Stimulated activated effector memory CD8-positive, alpha-beta T cell treated with anti-CD3 and anti-CD28 coated beads, Interleukin-12 subunit alpha, Interleukin-12 subunit beta, amount 100 ng/mL, for 72 hours (primary cell): Measurements from ENCODE around the gene STK10.

Experiments used
- ATAC-seq: fragments of 150-1000 bp; cut with Tn5 transposase; 2 replicates; pipeline ENCODE4 v1.10.0; 2021
- DNase-seq, 2 donors: peaks; one replicate each; pipeline ENCODE4 v3.0.0; 2021 to 2022; ENCODE audit warnings: low spot score in 2 of 2
- H3K27ac Mint-ChIP-seq: one replicate; pipeline ENCODE4 v1.8.0; 2022; ENCODE audit warnings: mild to moderate bottlenecking, mixed read lengths
- H3K36me3 Mint-ChIP-seq: one replicate; pipeline ENCODE4 v1.8.0; 2022; ENCODE audit warnings: mild to moderate bottlenecking, mixed read lengths
- H3K4me1 Mint-ChIP-seq: one replicate; pipeline ENCODE4 v1.8.0; 2022; ENCODE audit warnings: mixed read lengths
- H3K4me3 Mint-ChIP-seq: one replicate; pipeline ENCODE4 v1.8.0; 2022; ENCODE audit warnings: mild to moderate bottlenecking, mixed read lengths
- H3K9me3 Mint-ChIP-seq: one replicate; pipeline ENCODE4 v1.8.0; 2022; ENCODE audit warnings: mixed read lengths

STK10 gene

DNA sequence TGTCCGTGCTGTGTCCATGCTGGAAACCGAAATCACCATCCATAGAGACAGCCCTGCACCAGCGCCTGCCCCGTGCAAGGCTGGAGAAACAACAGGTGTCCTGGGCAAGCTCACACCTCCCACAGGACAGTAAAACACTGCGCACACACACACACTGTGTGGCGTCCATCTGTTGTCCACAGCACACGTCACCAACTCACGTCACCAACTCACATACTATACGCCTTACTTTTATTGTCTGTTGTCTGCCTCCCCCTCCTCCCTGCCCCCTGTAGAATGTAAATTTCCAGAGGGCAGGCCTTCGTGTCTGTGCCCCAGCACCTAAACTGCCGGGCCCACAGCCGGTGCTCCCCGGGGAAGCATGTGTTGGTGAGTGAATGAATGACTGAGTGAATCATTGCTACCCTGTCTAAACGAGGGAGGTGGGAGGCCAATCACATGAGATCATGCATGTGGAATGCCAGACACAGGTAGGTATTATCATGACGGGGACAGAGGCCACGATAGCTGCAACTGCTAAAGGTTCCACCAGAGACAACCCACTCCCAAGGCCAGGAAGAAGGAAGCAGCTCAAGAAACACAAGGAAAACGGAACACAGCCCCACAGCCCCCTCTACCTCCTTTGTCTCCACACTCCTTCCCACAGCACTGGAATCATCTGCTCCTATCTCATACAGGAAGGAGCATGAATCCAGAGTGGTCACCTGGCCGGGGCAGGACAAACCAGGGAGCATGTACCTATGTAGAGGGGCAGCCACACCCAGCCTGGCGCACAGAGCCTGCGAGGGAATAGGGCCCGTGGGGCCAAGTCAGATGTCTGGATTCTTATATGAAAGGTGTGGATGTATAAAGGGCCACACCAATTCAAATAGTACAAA lies 41.9 kb downstream of the STK10 start:
- DNase-seq (no peak), ATAC-seq (no peak)
- no peak overlapping the region for H3K4me3 Mint-ChIP-seq
- H3K36me3 Mint-ChIP-seq: peaks cover 85% of the 10 kb centered on the region
- H3K9me3 Mint-ChIP-seq: no peaks in the 10 kb centered on the region
- H3K4me1 Mint-ChIP-seq: peaks cover 88% of the 10 kb centered on the region
- peak overlapping the region; percentile 89 for H3K27ac Mint-ChIP-seq

DNA sequence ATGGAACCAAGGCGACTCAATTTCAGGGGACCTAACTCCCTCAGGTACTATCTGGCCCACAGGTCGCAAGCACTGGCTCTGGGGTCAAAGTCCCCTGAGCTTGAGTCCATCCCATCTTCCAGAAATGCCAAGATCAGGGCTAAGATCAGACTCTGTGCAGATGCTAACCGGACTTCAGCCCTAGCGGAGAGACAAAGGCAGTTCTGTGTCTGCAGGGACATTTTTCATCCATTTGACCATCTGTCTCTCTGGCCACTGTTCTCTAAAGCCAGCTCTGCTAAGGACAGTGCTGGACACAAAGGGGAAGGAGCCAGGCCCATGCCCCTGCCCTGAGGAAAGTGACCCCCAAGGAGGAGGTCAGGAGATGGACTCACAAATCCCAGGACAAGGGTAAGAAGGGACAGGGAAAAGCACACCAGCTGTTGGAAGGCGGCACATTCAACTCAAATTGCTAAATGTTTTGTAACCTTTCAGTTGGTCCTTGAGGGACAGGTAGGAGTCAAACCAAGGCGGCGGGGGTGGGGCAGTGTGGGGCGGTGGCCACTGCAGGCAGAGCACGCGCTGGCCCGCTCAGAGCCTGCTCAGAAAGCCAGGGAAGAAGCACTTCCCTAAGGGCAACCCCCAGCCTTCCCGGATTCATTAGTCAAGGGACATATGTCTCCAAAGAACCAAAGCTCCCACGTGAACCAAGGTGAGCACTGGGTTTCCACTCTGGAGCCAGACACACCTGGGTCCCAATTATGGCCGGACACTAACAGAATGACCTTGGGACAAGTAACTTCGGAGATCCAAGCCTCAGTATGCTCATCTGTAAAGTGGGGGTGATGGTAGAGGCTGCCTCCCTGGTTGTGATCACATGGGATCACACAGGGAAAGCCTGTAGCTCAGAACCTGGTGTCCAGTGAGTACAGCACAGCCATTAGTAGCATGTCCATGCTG lies 42.8 kb downstream of the STK10 start:
- H3K4me1 Mint-ChIP-seq: peaks cover 87% of the 10 kb centered on the region
- peak overlapping the region; percentile 90 for H3K27ac Mint-ChIP-seq
- no peaks in the 10 kb centered on the region for H3K9me3 Mint-ChIP-seq
- no peak for ATAC-seq
- H3K4me3 Mint-ChIP-seq: peak overlapping the region; percentile 9
- no peak for DNase-seq
- H3K36me3 Mint-ChIP-seq: peaks cover 81% of the 10 kb centered on the region

DNA sequence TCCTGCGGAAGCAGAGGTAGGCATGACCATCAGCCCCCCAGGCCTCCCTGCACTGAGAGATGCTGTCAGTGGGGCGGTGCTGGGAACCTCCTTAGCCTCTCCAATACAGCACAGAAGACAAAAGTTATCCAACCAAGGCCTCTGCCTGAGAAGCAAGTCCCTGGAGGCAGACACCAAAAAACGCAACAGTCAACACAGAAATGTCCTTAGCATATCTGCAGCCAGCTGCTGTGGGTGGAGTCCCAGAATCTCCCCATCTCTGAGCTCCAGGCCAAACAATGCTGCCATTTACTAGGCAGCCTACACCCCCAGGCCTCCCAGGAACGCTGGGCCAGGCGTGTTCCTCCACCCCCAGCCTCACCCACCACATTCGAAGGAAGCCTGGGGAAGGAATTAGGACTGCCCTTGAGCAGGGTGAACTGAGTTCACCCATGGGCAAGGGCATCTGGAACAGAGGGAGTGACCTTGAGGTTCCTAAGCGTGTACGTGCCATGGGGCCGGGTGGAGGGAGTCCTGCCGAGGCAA lies 43.7 kb downstream of the STK10 start:
- Mint-ChIP-seq H3K36me3 (peaks cover 81% of the 10 kb centered on the region), H3K4me3 (peak overlapping the region; percentile 9), H3K9me3 (no peaks in the 10 kb centered on the region), H3K27ac (peak overlapping the region; percentile 90), H3K4me1 (peaks cover 91% of the 10 kb centered on the region)
- ATAC-seq (no peak), DNase-seq (no peak)

DNA sequence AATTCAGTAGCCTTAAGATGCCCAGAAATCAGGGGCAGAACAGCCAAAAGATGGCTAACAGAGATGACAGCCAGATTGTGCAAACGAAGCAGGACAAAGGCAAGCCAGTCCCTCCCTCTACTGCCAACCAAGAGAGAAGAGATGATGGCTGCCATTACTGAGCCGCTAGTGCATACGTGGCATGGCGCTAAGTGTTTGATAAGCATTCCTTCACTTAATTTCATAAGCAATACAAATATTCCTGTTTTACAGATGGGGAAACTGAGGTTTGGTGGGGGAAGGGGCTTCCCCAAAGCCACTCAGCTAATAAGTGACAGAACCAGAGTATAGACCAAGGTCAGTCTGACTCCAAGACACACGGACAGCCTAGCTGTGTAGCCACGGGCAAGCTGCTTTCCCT lies 44.1 kb downstream of the STK10 start:
- ATAC-seq: no peak
- Mint-ChIP-seq H3K4me3 (peak overlapping the region; percentile 9), H3K9me3 (no peaks in the 10 kb centered on the region), H3K27ac (peak overlapping the region; percentile 90), H3K4me1 (peaks cover 90% of the 10 kb centered on the region), H3K36me3 (peaks cover 81% of the 10 kb centered on the region)
- no peak for DNase-seq

DNA sequence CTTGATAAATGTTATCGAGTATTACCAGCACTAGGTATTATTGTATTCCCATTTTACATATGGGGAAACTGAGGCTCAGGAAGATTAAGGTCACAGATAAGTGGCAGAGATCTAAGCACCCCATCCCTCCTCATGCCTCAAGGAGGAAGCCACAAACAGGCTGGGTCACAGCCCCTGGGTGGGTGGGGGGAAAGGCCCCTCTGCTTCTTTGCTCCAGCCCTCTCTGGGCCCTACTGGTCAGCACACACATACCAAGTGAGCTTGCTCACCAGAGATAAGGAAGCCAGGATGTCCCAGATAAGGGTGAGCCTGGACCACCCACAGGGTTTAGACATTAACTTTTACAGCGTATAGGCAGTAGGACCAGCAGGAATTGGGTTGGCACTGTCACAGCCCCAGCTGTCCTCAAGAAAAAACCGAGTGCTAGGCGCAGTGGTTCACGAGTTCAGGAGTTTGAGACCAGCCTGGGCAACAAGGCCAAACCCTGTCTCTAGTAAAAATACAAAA lies 45.3 kb downstream of the STK10 start:
- ATAC-seq (no peak), DNase-seq (no peak)
- peaks cover 72% of the 10 kb centered on the region for H3K36me3 Mint-ChIP-seq
- no peaks in the 10 kb centered on the region for H3K9me3 Mint-ChIP-seq
- peak overlapping the region; percentile 9 for H3K4me3 Mint-ChIP-seq
- peak overlapping the region; percentile 90 for H3K27ac Mint-ChIP-seq
- H3K4me1 Mint-ChIP-seq: peaks cover 80% of the 10 kb centered on the region

DNA sequence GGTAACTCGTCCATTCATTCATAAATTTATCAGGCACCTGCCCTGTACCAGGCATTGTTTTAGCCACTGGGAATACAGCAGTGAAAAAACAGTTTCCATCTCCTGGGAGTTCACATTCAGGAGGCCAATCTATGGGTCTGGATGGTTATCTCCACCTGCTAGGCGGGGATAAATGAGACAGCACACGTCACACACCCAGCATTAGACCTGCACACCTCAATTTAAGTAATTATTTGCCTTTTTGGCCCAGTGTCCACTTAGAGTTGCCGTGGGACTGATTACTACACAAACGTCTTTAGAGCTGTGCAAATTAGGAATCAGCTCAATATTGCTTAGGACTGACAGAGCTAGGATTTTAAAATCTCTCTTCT lies 46.1 kb downstream of the STK10 start:
- Mint-ChIP-seq H3K9me3 (no peaks in the 10 kb centered on the region), H3K27ac (peak overlapping the region; percentile 90), H3K4me3 (no peak overlapping the region), H3K4me1 (peaks cover 72% of the 10 kb centered on the region), H3K36me3 (peaks cover 72% of the 10 kb centered on the region)
- no peak for DNase-seq
- no peak for ATAC-seq

DNA sequence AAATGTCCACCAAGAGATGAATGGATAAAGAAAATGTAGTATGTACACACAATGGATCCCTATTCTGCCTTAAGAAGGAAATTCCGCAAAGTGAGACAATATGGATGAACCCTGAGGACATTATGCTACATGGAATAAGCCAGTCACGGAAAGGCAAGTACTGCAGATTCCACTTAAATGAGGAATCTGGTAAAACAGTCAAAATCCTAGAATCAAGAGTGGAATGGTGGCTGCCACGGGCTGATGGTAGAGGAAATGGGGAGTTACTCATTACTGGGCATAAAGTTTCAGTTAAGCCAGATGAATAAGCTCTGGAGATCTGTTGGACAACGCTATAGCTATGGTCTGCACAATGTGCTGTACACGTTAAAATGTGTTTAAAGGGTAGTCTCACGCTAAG lies 47.2 kb downstream of the STK10 start:
- peaks cover 65% of the 10 kb centered on the region for H3K4me1 Mint-ChIP-seq

DNA sequence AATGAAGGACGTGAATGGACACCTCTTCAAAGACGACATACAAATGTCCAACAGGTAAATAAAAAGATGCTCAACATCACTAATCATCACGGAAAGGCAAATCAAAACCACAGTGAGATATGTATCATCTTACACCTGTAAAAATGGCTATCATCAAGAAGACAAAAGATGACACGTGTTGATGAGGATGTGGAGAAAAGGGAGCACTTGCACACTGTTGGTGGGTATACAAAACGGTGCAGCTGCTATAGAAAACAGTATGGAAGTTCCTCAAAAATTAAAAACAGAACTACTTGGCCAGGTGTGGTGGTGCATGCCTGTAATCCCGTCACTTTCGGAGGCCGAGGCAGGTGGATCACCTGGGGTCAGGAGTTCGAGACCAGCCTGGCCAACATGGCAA lies 47.9 kb downstream of the STK10 start:
- no peaks in the 10 kb centered on the region for H3K9me3 Mint-ChIP-seq
- H3K27ac Mint-ChIP-seq: no peak overlapping the region
- peaks cover 69% of the 10 kb centered on the region for H3K36me3 Mint-ChIP-seq
- peaks cover 68% of the 10 kb centered on the region for H3K4me1 Mint-ChIP-seq
- DNase-seq: no peak
- no peak for ATAC-seq
- H3K4me3 Mint-ChIP-seq: no peak overlapping the region

More for the DNA sequence above, 47.2 kb downstream of the STK10 start:
- DNase-seq (no peak), ATAC-seq (no peak)
- Mint-ChIP-seq H3K27ac (peak overlapping the region; percentile 90), H3K9me3 (no peaks in the 10 kb centered on the region), H3K36me3 (peaks cover 66% of the 10 kb centered on the region), H3K4me3 (no peak overlapping the region)

DNA sequence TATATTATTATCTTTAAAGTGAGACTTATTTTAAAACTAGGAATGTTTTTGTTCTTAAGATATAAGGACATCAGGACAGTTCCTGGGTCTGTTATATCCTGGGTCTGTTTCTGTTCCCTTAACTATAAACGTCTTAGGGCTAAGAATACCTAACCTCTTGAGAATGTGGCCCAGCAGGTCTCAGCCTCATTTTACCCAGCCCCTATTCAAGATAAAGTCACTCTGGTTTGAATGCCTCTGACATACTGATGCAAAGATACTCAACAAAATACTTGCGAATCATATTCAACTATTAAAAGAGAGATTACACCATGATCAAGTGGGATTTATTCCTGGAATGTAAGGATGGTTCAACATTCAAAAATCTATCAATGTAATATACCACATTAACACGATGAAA lies 51.0 kb downstream of the STK10 start:
- Mint-ChIP-seq H3K4me3 (no peak overlapping the region), H3K36me3 (peaks cover 75% of the 10 kb centered on the region), H3K27ac (no peak overlapping the region), H3K9me3 (no peaks in the 10 kb centered on the region), H3K4me1 (peaks cover 65% of the 10 kb centered on the region)
- ATAC-seq (no peak), DNase-seq (no peak)

DNA sequence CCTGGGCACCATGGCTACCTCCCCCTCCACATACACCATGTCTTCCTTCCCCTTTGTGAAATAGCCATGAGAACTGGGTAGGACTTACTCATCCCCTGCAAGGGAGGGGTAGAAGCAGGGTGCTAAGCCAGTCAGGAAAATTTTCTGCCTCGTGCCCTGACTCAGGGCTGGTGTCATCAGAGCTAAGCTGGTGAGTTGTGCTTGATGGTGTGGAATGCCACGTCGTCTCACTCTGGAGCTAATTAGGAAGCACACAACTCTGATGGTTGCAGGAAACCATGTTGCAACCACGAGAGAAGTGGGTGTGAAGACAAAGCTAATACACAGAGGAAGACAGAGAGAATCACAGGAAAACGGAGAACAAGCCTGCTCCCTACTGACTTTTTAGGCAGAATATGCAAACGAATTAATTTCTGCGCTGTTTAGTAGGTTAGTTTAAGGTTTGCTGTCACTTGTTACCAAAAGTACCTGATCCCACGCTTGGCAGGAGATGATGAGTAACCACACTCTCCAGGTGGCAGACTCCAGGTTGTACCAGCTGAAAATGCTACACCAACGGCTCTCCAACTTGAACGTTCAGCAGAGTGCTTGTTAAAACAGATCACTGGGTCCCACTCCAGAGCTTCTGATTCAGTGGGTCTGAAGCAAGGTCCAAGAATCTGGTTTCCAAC lies 54.5 kb downstream of the STK10 start:
- Mint-ChIP-seq H3K4me3 (peak overlapping the region; percentile 47), H3K9me3 (no peaks in the 10 kb centered on the region), H3K36me3 (peaks cover 81% of the 10 kb centered on the region), H3K4me1 (peaks cover 72% of the 10 kb centered on the region), H3K27ac (peak overlapping the region; percentile 89)
- ATAC-seq (peak; percentile 99), DNase-seq (peak in 1 of 2 donors; percentile 67)

DNA sequence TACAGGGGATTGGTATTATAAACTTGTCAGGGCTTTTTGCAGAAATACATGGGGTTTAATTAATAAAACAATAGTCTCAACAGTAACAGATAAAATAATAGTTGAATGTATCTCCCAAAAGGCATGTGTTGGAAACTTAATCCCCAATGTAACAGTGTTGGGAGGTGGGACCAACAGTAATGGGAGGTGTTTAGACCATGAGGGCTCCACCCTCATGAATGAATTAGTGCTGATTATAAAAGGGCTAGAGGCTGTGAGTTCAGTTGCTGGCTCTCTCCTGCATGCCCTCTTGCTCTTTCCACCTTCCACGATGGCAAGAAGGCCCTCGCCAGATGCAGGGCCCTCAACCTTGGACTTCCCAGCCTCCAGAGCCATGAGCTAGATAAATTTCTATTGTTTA lies 56.3 kb downstream of the STK10 start:
- H3K4me3 Mint-ChIP-seq: no peak overlapping the region
- ATAC-seq (no peak), DNase-seq (no peak)
- H3K4me1 Mint-ChIP-seq: peaks cover 81% of the 10 kb centered on the region
- peaks cover 91% of the 10 kb centered on the region for H3K36me3 Mint-ChIP-seq
- peak overlapping the region; percentile 83 for H3K27ac Mint-ChIP-seq
- no peaks in the 10 kb centered on the region for H3K9me3 Mint-ChIP-seq

DNA sequence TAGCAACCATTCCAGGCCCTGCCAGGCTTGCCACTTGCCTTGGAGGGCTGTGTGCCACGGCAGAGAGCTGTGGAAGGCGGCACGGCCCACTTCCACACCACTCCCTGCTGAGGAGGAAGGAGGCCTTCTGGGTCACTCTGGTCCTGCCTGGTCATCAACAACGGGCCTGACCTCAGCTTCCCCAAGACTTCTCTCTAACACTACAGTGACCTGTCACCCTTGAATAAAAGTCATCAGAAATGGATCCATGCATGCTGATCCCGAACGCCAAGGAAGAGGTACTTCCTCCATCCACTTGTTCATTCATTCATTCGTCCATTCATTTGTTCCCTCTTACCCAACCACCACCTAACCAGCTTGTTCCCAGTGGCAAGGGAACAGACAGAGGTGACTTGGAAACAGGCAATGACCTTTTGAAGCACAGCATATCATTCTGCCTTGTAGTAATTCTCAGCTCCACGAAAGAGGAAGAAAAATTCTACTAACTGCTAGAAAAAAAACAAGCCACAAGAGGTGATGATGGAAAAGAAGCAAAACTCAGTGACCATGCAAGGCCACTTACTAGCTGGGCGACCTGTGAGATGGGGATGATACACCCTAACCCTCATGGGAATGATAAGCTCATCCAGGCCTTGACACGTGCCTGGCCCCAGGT lies 58.6 kb downstream of the STK10 start:
- ATAC-seq (no peak), DNase-seq (no peak)
- peaks cover 94% of the 10 kb centered on the region for H3K36me3 Mint-ChIP-seq
- H3K9me3 Mint-ChIP-seq: no peaks in the 10 kb centered on the region
- H3K27ac Mint-ChIP-seq: peak overlapping the region; percentile 83
- H3K4me3 Mint-ChIP-seq: no peak overlapping the region
- peaks cover 71% of the 10 kb centered on the region for H3K4me1 Mint-ChIP-seq

DNA sequence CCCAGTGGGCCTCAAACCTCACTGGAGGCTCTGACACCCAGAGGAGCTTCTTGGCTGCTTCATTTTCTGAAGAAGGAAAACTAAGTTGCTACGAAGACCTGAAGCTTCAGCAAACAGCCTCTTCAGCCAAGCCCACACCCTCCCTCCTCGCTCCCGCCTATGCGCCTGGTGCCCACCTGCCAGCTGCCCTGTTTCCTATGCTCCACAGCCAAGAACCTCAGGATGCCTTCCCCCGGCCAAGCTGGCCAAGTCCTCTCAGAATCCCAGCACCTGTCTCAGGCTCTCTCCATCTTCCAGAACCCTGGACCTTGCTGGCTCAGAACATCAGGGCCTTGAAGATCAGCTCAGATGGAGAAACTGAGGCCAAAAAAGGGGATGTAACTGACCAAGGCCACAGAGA lies 60.4 kb downstream of the STK10 start:
- H3K9me3 Mint-ChIP-seq: no peaks in the 10 kb centered on the region
- no peak for DNase-seq
- peaks cover 71% of the 10 kb centered on the region for H3K4me1 Mint-ChIP-seq
- H3K27ac Mint-ChIP-seq: peak overlapping the region; percentile 83
- ATAC-seq: no peak
- peaks cover 97% of the 10 kb centered on the region for H3K36me3 Mint-ChIP-seq
- no peak overlapping the region for H3K4me3 Mint-ChIP-seq

DNA sequence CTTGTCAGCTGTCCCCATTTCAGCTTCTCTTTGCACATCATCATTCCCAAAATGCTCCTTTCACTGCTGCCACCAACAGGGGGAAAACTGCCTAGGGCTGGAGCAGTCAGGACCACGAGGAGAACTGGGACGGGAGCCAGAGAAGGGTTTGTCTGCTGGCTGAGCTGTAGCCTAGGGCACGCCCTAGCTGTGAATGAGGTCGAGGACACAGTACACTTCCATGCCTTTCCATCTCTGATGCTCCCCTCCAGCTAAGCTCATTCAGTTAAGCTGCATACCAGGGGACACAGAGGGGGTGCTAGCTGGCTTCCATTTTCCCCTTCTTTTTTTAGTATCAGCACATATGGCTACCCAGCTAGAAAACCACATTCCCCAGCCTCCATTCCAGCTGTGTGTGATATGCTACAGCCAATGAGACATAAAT lies 64.7 kb downstream of the STK10 start:
- no peak overlapping the region for H3K4me3 Mint-ChIP-seq
- no peaks in the 10 kb centered on the region for H3K9me3 Mint-ChIP-seq
- H3K36me3 Mint-ChIP-seq: peaks cover 93% of the 10 kb centered on the region
- ATAC-seq (peak; percentile 40), DNase-seq (no peak)
- peak overlapping the region; percentile 87 for H3K27ac Mint-ChIP-seq
- H3K4me1 Mint-ChIP-seq: peaks cover 63% of the 10 kb centered on the region
